Subcutaneous abdominal adipose tissue (tissue), 5 donors: ENCODE data around the gene SNAP47.

Experiments used
- H3K27ac ChIP-seq: one replicate; pipeline ENCODE4 v1.7.0; 2013; ENCODE audit warnings: low read depth, mild to moderate bottlenecking, inconsistent platforms, low read length, moderate library complexity
- H3K27me3 ChIP-seq, 5 donors: one replicate each; pipeline ENCODE4 v1.7.0; 2013; ENCODE audit warnings: low read length in 5 of 5, inconsistent platforms in 1 of 5; ENCODE audit not compliant: control insufficient read depth in 5 of 5, insufficient read depth in 4 of 5
- H3K36me3 ChIP-seq, 5 donors: one replicate each; pipeline ENCODE4 v1.7.0; 2013; ENCODE audit warnings: low read length in 5 of 5; ENCODE audit not compliant: control insufficient read depth in 5 of 5, insufficient read depth in 5 of 5
- H3K4me1 ChIP-seq, 5 donors: one replicate each; pipeline ENCODE4 v1.7.0; 2013; ENCODE audit warnings: low read length in 5 of 5, mild to moderate bottlenecking in 3 of 5, moderate library complexity in 1 of 5; ENCODE audit not compliant: control insufficient read depth in 5 of 5, insufficient read depth in 5 of 5
- H3K4me3 ChIP-seq, 5 donors: one replicate each; pipeline ENCODE4 v1.7.0; 2013; ENCODE audit warnings: low read length in 5 of 5, low read depth in 1 of 5
- H3K9ac ChIP-seq, 5 donors: one replicate each; pipeline ENCODE4 v1.7.0; 2013; ENCODE audit warnings: low read length in 5 of 5, mild to moderate bottlenecking in 4 of 5, moderate library complexity in 3 of 5
- H3K9me3 ChIP-seq, 5 donors: one replicate each; pipeline ENCODE4 v1.7.0; 2013; ENCODE audit warnings: low read length in 5 of 5; ENCODE audit not compliant: control insufficient read depth in 5 of 5
- donor health status: healthy.
- donor health status: healthy.
- donor health status: healthy.
- donor health status: healthy.
- donor health status: healthy.

Gene SNAP47

GRCh38 chr1:227768640-227769039, 33.4 kb downstream of the SNAP47 start:
- Histone ChIP-seq H3K36me3 (peaks cover 0 to 78% (median 56%) of the 10 kb centered on the region in 5 donors), H3K4me3 (no peak overlapping the region)

GRCh38 chr1:227769047-227769935, 34.1 kb downstream of the SNAP47 start:
- no peak overlapping the region for H3K4me3 ChIP-seq
- no peaks in the 10 kb centered on the region for H3K4me1 ChIP-seq
- H3K9me3 ChIP-seq: no peaks in the 10 kb centered on the region
- H3K27me3 ChIP-seq: no peaks in the 10 kb centered on the region
- no peak overlapping the region for H3K9ac ChIP-seq
- peaks cover 0 to 74% (median 52%) of the 10 kb centered on the region in 5 donors for H3K36me3 ChIP-seq
- no peak overlapping the region for H3K27ac ChIP-seq

More at GRCh38 chr1:227768640-227769039, 33.4 kb downstream of the SNAP47 start:
- Histone ChIP-seq H3K27me3 (no peaks in the 10 kb centered on the region), H3K27ac (no peak overlapping the region), H3K4me1 (peaks cover 0 to 3% (median 0%) of the 10 kb centered on the region in 5 donors), H3K9ac (no peak overlapping the region), H3K9me3 (no peaks in the 10 kb centered on the region)

- H3K27ac ChIP-seq: no peak overlapping the region
- peaks cover 0 to 75% (median 52%) of the 10 kb centered on the region in 5 donors for H3K36me3 ChIP-seq
- no peaks in the 10 kb centered on the region for H3K9me3 ChIP-seq
- peaks cover 0 to 5% (median 2%) of the 10 kb centered on the region in 5 donors for H3K4me1 ChIP-seq
- H3K4me3 ChIP-seq: no peak overlapping the region
- H3K27me3 ChIP-seq: no peaks in the 10 kb centered on the region
- H3K9ac ChIP-seq: no peak overlapping the region
Measured at GRCh38 chr1:227769936-227770494, 34.8 kb downstream of the SNAP47 start.

GRCh38 chr1:227770812-227771211, 35.6 kb downstream of the SNAP47 start:
- H3K4me1 ChIP-seq: peaks cover 0 to 9% (median 7%) of the 10 kb centered on the region in 5 donors
- no peaks in the 10 kb centered on the region for H3K9me3 ChIP-seq
- no peak overlapping the region for H3K4me3 ChIP-seq
- H3K9ac ChIP-seq: no peak overlapping the region
- peaks cover 0 to 74% (median 50%) of the 10 kb centered on the region in 5 donors for H3K36me3 ChIP-seq
- no peak overlapping the region for H3K27ac ChIP-seq
- H3K27me3 ChIP-seq: no peaks in the 10 kb centered on the region

- Histone ChIP-seq H3K36me3 (peaks cover 0 to 74% (median 55%) of the 10 kb centered on the region in 5 donors), H3K27me3 (no peaks in the 10 kb centered on the region), H3K9ac (no peak overlapping the region), H3K4me1 (peaks cover 0 to 9% (median 7%) of the 10 kb centered on the region in 5 donors), H3K27ac (no peak overlapping the region), H3K4me3 (no peak overlapping the region), H3K9me3 (no peaks in the 10 kb centered on the region)
Measured at GRCh38 chr1:227771326-227771725, 36.1 kb downstream of the SNAP47 start.

- Histone ChIP-seq H3K4me1 (peaks cover 0 to 9% (median 7%) of the 10 kb centered on the region in 5 donors), H3K27ac (no peak overlapping the region), H3K4me3 (no peak overlapping the region), H3K9me3 (no peaks in the 10 kb centered on the region), H3K36me3 (peaks cover 0 to 75% (median 57%) of the 10 kb centered on the region in 5 donors), H3K9ac (no peak overlapping the region), H3K27me3 (no peaks in the 10 kb centered on the region)
Measured at GRCh38 chr1:227771771-227772170, 36.5 kb downstream of the SNAP47 start.

- Histone ChIP-seq H3K36me3 (peaks cover 0 to 67% (median 40%) of the 10 kb centered on the region in 5 donors), H3K27ac (no peak overlapping the region), H3K27me3 (no peaks in the 10 kb centered on the region), H3K9ac (no peak overlapping the region), H3K4me3 (no peak overlapping the region), H3K4me1 (peaks cover 0 to 9% (median 7%) of the 10 kb centered on the region in 5 donors), H3K9me3 (no peaks in the 10 kb centered on the region)
Measured at GRCh38 chr1:227773558-227773957, 38.3 kb downstream of the SNAP47 start.

GRCh38 chr1:227774051-227774731, 39.0 kb downstream of the SNAP47 start:
- Histone ChIP-seq H3K27me3 (no peaks in the 10 kb centered on the region), H3K27ac (no peak overlapping the region), H3K9me3 (no peaks in the 10 kb centered on the region), H3K9ac (no peak overlapping the region), H3K36me3 (peaks cover 0 to 61% (median 34%) of the 10 kb centered on the region in 5 donors), H3K4me1 (peaks cover 0 to 11% (median 9%) of the 10 kb centered on the region in 5 donors), H3K4me3 (no peak overlapping the region)

GRCh38 chr1:227774821-227775661, 39.8 kb downstream of the SNAP47 start:
- H3K27ac ChIP-seq: no peak overlapping the region
- H3K36me3 ChIP-seq: peaks cover 0 to 60% (median 27%) of the 10 kb centered on the region in 5 donors
- H3K9me3 ChIP-seq: no peaks in the 10 kb centered on the region

More at GRCh38 chr1:227774821-227775661, 39.8 kb downstream of the SNAP47 start:
- H3K27me3 ChIP-seq: no peaks in the 10 kb centered on the region
- H3K9ac ChIP-seq: no peak overlapping the region
- H3K4me3 ChIP-seq: no peak overlapping the region
- peaks cover 0 to 11% (median 9%) of the 10 kb centered on the region in 5 donors for H3K4me1 ChIP-seq
